Progenitor cell of endocrine pancreas (in vitro differentiated cells): ENCODE data around the gene SMARCA4. TPM values are rescaled to one million over a fixed set of nuclear protein-coding genes. Genes with fewer than 3 reads are reported as not detected.
"Not testable (repeated sequence)": the region's sequence is repeated elsewhere in the genome, so short reads cannot be mapped to it uniquely, and the experiment has no call there.

Experiments
- DNase-seq: peaks from one replicate; pipeline ENCODE4 v3.0.0; 2021; ENCODE audit warnings: low spot score; ENCODE audit not compliant: unreplicated experiment
- H3K27ac Mint-ChIP-seq: 2 replicates; pipeline ENCODE4 v1.8.0; 2021; ENCODE audit warnings: mild to moderate bottlenecking, moderate library complexity, mixed read lengths
- H3K27me3 Mint-ChIP-seq: 2 replicates; pipeline ENCODE4 v1.8.0; 2021; ENCODE audit warnings: mixed read lengths
- H3K36me3 Mint-ChIP-seq: 2 replicates; pipeline ENCODE4 v1.8.0; 2022; ENCODE audit warnings: mixed read lengths; ENCODE audit not compliant: insufficient read depth
- H3K4me1 Mint-ChIP-seq: 2 replicates; pipeline ENCODE4 v1.8.0; 2021; ENCODE audit warnings: low read depth, mixed read lengths
- H3K4me3 Mint-ChIP-seq: 2 replicates; pipeline ENCODE4 v1.8.0; 2021; ENCODE audit warnings: low read depth, mild to moderate bottlenecking, moderate library complexity, mixed read lengths
- H3K9me3 Mint-ChIP-seq: 2 replicates; pipeline ENCODE4 v1.8.0; 2021; ENCODE audit warnings: low read depth, mixed read lengths
- CTCF ChIP-seq: fragments of 200-600 bp; sonication (generic); IDR thresholded peaks from one replicate; pipeline ENCODE4 v1.5.0; 2021; ENCODE audit warnings: antibody characterized with exemption, mild to moderate bottlenecking; ENCODE audit not compliant: unreplicated experiment
- total RNA-seq: library from RNA; stranded (reverse); gene quantifications from 2 replicates; pipeline ENCODE4 v1.2.1, GENCODE V29; 2021

The SMARCA4 gene
- total RNA-seq, 1 donor from 2014 or later, result 334 TPM

GRCh38 chr19:11098327-11098726 lies 137.5 kb downstream of the SMARCA4 start:
- H3K27ac Mint-ChIP-seq, result no peak overlapping the region
- DNase-seq, result no peak
- H3K27me3 Mint-ChIP-seq, result no peaks in the 10 kb centered on the region
- H3K4me3 Mint-ChIP-seq, result no peak overlapping the region
- H3K4me1 Mint-ChIP-seq, result peaks cover 11% of the 10 kb centered on the region
- no peak for TF ChIP-seq CTCF
- H3K36me3 Mint-ChIP-seq, result peaks cover 28% of the 10 kb centered on the region
- H3K9me3 Mint-ChIP-seq, result no peaks in the 10 kb centered on the region

GRCh38 chr19:11098861-11099260 lies 138.0 kb downstream of the SMARCA4 start:
- H3K27ac Mint-ChIP-seq, result peak overlapping the region; percentile 62

GRCh38 chr19:11100049-11100448 lies 139.2 kb downstream of the SMARCA4 start:
- Mint-ChIP-seq H3K4me3 (no peak overlapping the region), H3K27ac (no peak overlapping the region), H3K27me3 (no peaks in the 10 kb centered on the region), H3K36me3 (peaks cover 27% of the 10 kb centered on the region), H3K4me1 (peaks cover 3% of the 10 kb centered on the region), H3K9me3 (no peaks in the 10 kb centered on the region)
- TF ChIP-seq CTCF, result no peak
- no peak for DNase-seq

More at GRCh38 chr19:11098861-11099260, 138.0 kb downstream of the SMARCA4 start:
- Mint-ChIP-seq H3K4me1 (peaks cover 11% of the 10 kb centered on the region), H3K4me3 (no peak overlapping the region), H3K36me3 (peaks cover 30% of the 10 kb centered on the region), H3K27me3 (no peaks in the 10 kb centered on the region), H3K9me3 (no peaks in the 10 kb centered on the region)
- DNase-seq, result no peak
- TF ChIP-seq CTCF, result no peak

- Mint-ChIP-seq H3K27me3 (no peaks in the 10 kb centered on the region), H3K4me1 (peaks cover 2% of the 10 kb centered on the region), H3K36me3 (peaks cover 27% of the 10 kb centered on the region), H3K27ac (no peak overlapping the region), H3K9me3 (no peaks in the 10 kb centered on the region), H3K4me3 (no peak overlapping the region)
- no peak for DNase-seq
- TF ChIP-seq CTCF, result no peak
Measured at GRCh38 chr19:11101057-11101456, 140.2 kb downstream of the SMARCA4 start.

- no peaks in the 10 kb centered on the region for H3K27me3 Mint-ChIP-seq
- no peak overlapping the region for H3K27ac Mint-ChIP-seq
- no peak for DNase-seq
- H3K9me3 Mint-ChIP-seq, result no peaks in the 10 kb centered on the region
- H3K4me1 Mint-ChIP-seq, result no peaks in the 10 kb centered on the region
- peaks cover 22% of the 10 kb centered on the region for H3K36me3 Mint-ChIP-seq
- no peak overlapping the region for H3K4me3 Mint-ChIP-seq
- no peak for TF ChIP-seq CTCF
Measured at GRCh38 chr19:11102944-11103343, 142.1 kb downstream of the SMARCA4 start.

- not testable (repeated sequence) for H3K27me3 Mint-ChIP-seq, H3K9me3 Mint-ChIP-seq, H3K4me3 Mint-ChIP-seq, DNase-seq, H3K4me1 Mint-ChIP-seq
- peaks cover 22% of the 10 kb centered on the region for H3K36me3 Mint-ChIP-seq
- peak overlapping the region; percentile 87 for H3K27ac Mint-ChIP-seq
Measured at GRCh38 chr19:11103667-11104066, 142.8 kb downstream of the SMARCA4 start.
